Endometrial microvascular endothelial cells (primary cell): ENCODE data around the gene NHLRC2. TPM values are rescaled to one million over a fixed set of nuclear protein-coding genes. Genes with fewer than 3 reads are reported as not detected.

Experiments used
- in situ Hi-C: cut with HindIII; loops from 2 replicates; pipeline ENCODE4 v1.10.0; 2017; ENCODE audit warnings: low sequenced_read_pairs, low pct_unique_long_range_greater_than_20kb; ENCODE audit errors: inconsistent ontology term
- total RNA-seq: library from RNA; depleted of rRNA; stranded (reverse); fragments of >200 nt; gene quantifications from one replicate; pipeline ENCODE4 v1.2.3, GENCODE V29; 2015; ENCODE audit errors: inconsistent ontology term

NHLRC2 gene
- total RNA-seq, 1 donor from 2014 or later = 13.2 TPM

DNA sequence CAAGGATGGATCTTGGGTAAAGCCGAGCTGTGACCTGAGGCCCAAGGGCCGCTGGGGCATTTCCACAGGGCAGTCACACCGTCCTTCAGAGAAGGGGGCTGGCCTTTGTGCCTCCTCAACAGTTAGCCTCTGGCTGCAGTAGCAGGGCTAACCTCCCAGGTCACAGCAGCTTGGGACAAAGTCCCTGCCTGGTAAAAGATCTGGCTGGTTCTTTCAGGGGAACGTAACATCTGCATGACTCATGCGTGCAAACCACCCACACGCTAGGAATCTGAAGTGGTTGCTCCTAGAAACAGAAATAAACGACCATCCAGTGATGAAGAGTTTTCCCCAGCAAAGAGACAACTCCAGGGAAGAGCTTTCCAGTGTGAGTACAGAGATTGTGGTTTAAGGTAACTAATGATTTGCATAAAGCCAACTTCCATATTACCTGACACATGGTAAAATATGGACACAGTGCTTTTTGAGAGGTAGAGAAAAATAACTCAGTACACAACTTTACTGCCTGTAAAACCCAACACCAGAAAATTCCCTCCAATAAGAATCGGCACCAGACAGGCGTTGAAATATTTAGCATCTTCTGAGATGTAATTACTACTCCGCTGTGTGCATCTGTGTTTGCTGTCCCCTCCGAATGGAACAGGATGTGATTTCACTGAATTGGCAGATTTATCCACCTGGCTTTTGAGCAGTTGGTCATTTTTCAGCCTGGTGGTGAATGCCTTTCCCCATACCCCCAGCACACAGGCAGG lies 104.3 kb downstream of the NHLRC2 start:
- in situ Hi-C loops = no loop called here

DNA sequence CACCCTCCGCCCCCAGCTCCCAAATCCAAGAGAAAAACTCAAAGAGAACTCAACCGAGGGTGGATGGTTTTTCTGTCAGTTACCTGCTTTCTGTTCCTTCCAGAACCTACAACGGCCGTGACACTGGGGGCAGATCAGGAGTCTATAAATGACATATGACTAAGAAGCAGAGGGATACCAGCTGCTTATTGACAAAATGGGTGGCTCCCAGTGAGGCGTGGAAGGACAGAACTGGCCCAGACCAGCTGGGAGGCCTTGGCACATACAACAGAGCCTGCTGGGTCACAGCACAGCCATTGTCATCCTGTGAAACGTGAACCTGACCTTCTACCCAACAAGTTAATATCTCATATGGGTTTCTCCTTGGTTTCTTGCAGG lies 104.9 kb downstream of the NHLRC2 start:
- in situ Hi-C loops = no loop called here

DNA sequence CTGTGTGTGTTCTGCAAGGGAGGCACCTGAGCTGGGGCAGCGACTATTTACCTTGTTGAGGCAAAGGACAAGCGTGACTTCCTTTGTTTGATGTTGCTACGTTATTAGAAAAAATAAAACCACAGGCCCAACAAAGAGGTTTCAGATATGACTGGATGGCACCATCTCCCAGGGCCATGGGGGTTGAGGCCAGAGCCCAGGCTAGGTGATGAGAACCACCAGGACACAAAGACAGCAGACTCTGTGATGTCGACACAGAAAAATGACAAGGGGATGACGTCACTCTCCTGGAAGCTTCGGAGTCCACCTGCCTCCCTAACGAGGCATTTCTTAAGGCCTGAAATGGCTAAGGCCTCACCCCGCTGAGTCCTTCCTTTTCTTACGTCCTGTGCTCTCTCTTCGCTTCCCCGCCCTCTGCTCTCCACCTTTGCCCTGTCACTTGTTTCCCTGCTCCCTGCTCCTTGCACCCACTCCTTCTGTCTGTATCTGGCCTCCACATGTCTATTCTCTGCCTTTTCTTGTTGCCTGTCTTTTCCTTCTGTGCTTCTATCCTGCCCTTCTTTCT lies 106.2 kb downstream of the NHLRC2 start:
- in situ Hi-C loops = no loop called here

DNA sequence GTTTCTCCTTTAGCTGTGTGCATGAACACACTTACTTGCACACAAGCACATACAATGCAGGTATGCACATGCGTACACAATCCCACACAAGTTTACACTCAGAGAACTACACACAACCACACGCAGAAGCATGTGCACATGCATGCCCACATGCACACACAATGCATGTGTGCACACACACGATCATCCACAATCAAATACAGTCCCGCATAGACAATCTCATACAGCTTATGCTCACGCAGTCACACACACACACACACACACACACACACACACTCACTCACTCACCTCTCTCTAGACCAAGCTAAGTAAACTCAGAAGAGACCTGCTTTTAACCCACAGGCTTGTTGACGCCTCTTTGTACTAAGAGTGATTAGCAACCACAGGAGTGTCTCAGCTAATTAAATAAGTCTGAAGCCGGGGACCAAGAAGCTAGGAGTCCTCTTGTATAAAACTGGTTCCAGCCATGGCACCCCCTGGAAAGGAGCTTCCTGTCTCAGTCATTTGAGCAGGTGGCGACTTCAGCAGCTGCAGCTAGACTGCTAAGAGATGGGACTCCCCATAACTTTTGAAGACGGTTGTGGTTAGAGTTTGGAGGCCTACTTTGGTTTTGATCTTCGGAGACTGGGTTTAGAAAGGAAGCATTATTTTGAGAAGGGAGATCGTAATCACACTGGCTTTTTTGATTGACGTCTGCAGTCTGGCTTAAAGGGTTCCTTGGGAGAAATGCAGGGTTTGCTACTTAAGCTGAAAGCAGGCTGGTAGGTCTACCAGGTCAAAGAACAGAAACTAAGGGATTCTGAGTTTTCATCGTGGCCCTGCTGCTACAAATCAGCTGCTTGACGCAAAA lies 106.9 kb downstream of the NHLRC2 start:
- in situ Hi-C loops = no loop called here

DNA sequence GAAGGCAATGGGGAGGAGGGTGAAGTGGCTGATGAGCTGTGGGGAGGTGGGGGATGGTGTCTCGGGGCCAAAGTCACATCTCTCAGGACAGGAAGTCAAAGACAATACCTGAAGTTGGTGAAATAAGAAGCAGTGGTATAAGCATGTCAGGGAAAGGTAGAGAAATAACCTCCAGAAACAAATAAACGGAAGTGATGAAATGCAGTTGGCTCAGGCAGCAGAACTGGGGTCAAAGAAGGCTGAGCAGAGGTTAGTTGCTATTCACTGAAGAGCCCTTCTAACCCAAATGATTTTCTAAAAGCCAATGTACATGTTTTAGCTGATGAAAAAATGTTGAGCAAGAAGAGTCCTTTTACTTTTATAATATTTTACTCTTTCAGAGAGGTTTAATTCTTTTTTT lies 110.6 kb downstream of the NHLRC2 start:
- in situ Hi-C loops = no loop called here

DNA sequence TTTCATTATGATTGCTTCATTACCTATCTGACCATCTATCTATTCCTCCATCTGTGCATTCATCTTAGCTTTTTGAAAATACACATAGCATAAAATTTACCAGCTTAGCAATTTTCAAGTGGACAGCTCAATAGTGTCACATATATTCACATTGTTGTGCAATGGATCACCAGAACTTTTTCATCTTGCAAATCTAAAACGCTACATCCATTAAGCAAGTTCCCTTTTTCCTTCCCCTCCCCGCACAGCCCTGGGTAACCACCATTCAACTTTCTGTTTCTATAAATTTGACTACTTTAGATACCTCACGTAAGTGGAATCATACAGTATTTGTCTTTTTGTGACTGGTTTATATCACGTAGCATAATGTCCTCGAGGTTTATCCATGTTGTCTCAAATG lies 111.2 kb downstream of the NHLRC2 start:
- in situ Hi-C loops = no loop called here

Other genes starting within 250 kb of the NHLRC2 start
- gene NRAP, start 190.6 kb upstream of the NHLRC2 start, total RNA-seq = not detected
- 71.7 TPM for gene CASP7, start 174.7 kb upstream of the NHLRC2 start, total RNA-seq
- not detected for gene PLEKHS1, start 103.0 kb upstream of the NHLRC2 start, total RNA-seq
- 6.8 TPM for gene DCLRE1A, start 579 bp upstream of the NHLRC2 start, total RNA-seq
- 2.6 TPM for gene ADRB1, start 189.2 kb downstream of the NHLRC2 start, total RNA-seq